GM19372 (cell line): ENCODE results near the gene AKR1C8.
"Not testable (repeated sequence)": the region's sequence is repeated elsewhere in the genome, so short reads cannot be mapped to it uniquely, and the experiment has no call there.

ENCODE experiments used
- ATAC-seq: cut with Tn5 transposase; IDR thresholded peaks from one replicate; pipeline ENCODE4 v1.9.1; 2021; ENCODE audit warnings: mild to moderate bottlenecking, low read depth, moderate library complexity; ENCODE audit not compliant: unreplicated experiment

AKR1C8 gene

DNA sequence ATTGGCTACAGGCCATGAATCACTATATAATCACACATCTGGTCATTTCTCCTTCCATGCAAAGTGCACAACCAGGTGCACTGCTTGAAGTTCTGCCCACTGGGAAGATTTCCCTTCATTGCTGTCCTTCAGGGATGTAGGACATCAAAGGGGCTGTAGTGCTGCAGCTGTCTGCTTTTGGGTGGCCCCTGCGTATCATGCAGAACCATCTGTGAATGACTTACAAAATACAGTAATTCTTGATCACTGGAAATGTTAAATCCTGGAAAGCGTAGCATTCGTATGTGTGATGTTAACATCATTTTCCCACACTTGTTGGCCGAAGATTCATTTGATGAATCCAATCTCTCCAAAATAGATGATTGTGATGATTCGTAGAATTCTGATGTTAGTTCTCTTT lies 68.3 kb downstream of the AKR1C8 start:
- no peak for ATAC-seq

DNA sequence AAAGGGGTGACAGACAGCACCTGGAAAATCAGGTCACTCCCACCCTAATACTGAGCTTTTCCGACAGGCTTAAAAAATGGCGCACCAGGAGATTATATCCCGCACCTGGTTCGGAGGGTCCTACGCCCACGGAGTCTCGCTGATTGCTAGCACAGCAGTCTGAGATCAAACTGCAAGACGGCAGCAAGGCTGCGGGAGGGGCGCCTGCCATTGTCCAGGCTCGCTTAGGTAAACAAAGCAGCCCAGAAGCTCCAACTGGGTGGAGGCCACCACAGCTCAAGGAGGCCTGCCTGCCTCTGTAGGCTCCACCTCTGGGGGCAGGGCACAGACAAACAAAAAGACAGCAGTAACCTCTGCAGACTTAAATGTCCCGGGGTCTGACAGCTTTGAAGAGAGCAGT lies 75.1 kb downstream of the AKR1C8 start:
- not testable (repeated sequence) for ATAC-seq

DNA sequence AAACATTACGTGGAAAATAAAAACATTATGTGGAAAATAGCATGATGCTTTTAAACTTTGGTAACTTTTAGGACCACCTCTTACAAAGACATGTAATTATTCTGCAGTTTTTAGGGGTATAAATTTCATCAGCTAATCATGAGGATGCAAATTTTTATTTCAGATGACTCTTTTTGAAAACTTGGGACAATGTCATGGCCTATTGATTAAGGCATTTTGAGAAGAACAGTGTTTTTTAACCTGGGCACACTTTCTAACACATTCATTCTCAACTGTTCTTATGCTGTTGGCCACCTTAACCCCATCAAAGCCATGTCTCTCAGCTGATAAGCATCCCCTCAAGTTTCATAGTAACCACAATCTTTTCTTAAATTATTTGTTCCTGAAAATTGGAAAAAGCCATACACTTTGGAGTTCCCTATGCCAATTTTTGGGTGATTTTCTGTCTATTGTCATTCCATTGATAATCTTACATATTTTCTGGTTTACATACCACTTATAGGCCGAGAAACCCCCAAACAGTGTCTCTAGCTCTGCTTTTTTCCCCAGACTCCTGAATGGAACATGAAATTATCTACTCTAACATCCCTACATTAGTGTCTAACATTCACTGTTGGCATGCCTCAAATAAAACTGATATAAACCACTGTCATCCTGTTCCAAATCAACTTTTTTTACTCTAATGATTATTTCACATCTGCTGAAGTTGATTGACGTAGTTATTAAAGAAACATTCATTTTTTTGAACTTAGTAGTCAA lies 76.1 kb downstream of the AKR1C8 start:
- no peak for ATAC-seq

DNA sequence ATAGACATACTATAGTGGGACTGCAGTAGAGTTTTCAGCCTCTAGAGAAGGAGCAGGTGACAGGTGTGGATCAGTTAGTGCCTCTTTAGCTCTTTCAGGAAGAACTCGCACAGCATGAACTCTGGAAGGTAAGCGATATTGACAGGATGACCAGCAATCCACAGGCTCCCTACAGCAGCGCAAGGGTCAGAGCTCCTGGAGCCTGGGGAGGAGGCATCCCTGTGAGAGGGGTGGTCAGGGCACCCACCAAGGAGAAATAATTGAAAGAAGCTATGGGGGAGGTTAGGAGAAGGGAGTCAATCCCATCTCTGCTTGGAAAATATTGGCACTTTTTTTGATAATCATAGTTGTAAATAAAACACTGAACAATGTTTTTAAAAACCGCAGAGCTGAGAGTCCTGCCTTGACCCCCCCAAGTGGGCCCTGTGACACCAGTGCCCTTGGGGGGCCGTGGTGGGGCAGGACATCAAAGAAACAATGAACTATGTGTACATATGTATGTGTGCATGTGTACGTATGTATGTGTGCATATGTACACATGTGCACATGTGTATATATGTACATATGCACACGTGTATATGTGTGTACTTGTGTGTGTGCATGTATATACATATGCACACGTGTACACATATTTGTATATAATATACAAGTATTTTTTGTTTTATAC lies 77.0 kb downstream of the AKR1C8 start:
- ATAC-seq: no peak

DNA sequence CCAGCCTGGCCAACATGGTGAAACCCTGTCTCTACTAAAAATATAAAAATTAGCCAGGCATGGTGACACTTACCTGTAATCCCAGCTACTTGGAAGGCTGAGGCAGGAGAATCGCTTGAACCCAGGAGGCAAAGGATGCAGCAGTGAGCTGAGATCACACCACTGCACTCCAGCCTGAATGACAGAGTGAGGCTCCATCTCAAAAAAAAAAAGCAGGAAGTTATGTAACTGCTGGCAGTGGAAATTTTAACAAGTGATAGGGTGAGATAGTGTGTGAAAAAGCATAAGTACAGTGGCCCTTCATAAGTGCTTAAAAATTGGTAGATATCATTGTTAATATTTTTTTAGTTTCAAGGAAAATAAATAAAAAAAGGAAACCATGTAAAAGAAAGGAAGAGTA lies 78.4 kb downstream of the AKR1C8 start:
- no peak for ATAC-seq

DNA sequence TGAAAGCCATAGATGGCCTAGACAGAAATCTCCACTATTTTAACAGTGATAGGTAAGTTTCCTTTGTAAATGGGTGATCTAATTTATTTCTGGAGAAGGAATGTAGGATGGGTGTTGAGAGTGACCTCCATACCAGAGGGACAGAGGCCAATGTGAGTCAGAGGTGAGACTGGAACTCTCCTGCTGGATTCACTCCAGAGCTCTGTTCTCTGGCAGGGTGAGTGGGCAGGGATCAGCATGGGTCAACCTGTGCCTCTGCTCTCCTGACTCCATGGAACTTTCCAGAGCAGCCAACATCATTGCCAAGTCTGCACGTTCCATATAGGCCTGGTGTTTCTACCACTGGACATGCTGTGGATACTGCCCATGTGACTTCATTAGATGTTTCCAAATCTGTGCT lies 79.3 kb downstream of the AKR1C8 start:
- no peak for ATAC-seq
